A549 (cell line): ENCODE measurements around the gene SEMA6B.
"Not testable (repeated sequence)": the region's sequence is repeated elsewhere in the genome, so short reads cannot be mapped to it uniquely, and the experiment has no call there.

Source experiments
- CEBPB ChIP-seq, 2 experiments: fragments of >200 bp in 1 of 2; sonication (Bioruptor Twin) in 1 of 2; formaldehyde crosslinking in 1 of 2; IDR thresholded peaks; 2 replicates each; pipeline ENCODE4 v1.6.1; 2012 to 2016
- CHD2 ChIP-seq: fragments of 150-350 bp; IDR thresholded peaks from 2 replicates; pipeline ENCODE4 v1.6.1; 2014; ENCODE audit warnings: low read length; ENCODE audit not compliant: partially characterized antibody
- E2F6 ChIP-seq: IDR thresholded peaks from 2 replicates; pipeline ENCODE4 v1.6.1; 2012; ENCODE audit warnings: low read depth, borderline replicate concordance
- GATA3 ChIP-seq: IDR thresholded peaks from 2 replicates; pipeline ENCODE4 v1.6.1; 2012; ENCODE audit warnings: borderline replicate concordance
- MAFK ChIP-seq: fragments of 450-650 bp; IDR thresholded peaks from 2 replicates; pipeline ENCODE4 v1.6.1; 2014; ENCODE audit not compliant: partially characterized antibody
- RFX5 ChIP-seq: fragments of 450-650 bp; IDR thresholded peaks from 2 replicates; pipeline ENCODE4 v1.7.1; 2014; ENCODE audit warnings: antibody characterized with exemption, mild to moderate bottlenecking, moderate library complexity
- SMC3 ChIP-seq: fragments of >200 bp; sonication (Bioruptor Twin); formaldehyde crosslinking; IDR thresholded peaks from 3 replicates; pipeline ENCODE4 v1.6.1; 2018; ENCODE audit warnings: inconsistent platforms
- USF2 ChIP-seq: fragments of 450-650 bp; IDR thresholded peaks from 2 replicates; pipeline ENCODE4 v1.6.1; 2014; ENCODE audit warnings: antibody characterized with exemption
- ZFP36 ChIP-seq: fragments of 450-650 bp; IDR thresholded peaks from 2 replicates; pipeline ENCODE4 v1.6.1; 2014; ENCODE audit warnings: borderline replicate concordance; ENCODE audit not compliant: partially characterized antibody
- TF ChIP-seq, protein P1 (sequence below): fragments of >200 bp; sonication (Bioruptor Twin); formaldehyde crosslinking; IDR thresholded peaks from 3 replicates; pipeline ENCODE4 v1.5.1; 2016
- TF ChIP-seq, protein P2 (sequence below): IDR thresholded peaks from 2 replicates; pipeline ENCODE4 v1.6.1; 2012

GRCh38 chr19:4562085-4562484 lies 2.6 kb upstream of the SEMA6B start:
- TF ChIP-seq, protein P1, sequence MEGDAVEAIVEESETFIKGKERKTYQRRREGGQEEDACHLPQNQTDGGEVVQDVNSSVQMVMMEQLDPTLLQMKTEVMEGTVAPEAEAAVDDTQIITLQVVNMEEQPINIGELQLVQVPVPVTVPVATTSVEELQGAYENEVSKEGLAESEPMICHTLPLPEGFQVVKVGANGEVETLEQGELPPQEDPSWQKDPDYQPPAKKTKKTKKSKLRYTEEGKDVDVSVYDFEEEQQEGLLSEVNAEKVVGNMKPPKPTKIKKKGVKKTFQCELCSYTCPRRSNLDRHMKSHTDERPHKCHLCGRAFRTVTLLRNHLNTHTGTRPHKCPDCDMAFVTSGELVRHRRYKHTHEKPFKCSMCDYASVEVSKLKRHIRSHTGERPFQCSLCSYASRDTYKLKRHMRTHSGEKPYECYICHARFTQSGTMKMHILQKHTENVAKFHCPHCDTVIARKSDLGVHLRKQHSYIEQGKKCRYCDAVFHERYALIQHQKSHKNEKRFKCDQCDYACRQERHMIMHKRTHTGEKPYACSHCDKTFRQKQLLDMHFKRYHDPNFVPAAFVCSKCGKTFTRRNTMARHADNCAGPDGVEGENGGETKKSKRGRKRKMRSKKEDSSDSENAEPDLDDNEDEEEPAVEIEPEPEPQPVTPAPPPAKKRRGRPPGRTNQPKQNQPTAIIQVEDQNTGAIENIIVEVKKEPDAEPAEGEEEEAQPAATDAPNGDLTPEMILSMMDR = not testable (repeated sequence)
- TF ChIP-seq ZFP36; SMC3; CEBPB (IDR thresholded peaks at IDR 0.05); RFX5; GATA3; E2F6; CHD2; USF2; MAFK: not testable (repeated sequence)
- TF ChIP-seq, protein P2, sequence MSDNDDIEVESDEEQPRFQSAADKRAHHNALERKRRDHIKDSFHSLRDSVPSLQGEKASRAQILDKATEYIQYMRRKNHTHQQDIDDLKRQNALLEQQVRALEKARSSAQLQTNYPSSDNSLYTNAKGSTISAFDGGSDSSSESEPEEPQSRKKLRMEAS = not testable (repeated sequence)
